Osteoblast (primary cell): ENCODE measurements around the gene DNAJB6. TPM values are rescaled to one million over a fixed set of nuclear protein-coding genes. Genes with fewer than 3 reads are reported as not detected.
A peak's percentile ranks its signal among the peaks of the same experiment; 100 is the strongest.

Experiments used
- DNase-seq: peaks from one replicate; pipeline ENCODE4 v3.0.0; 2011; ENCODE audit warnings: low spot score, mixed read lengths; ENCODE audit not compliant: insufficient read length; ENCODE audit errors: missing footprints
- H2AFZ ChIP-seq: 2 replicates; pipeline ENCODE4 v1.6.0; 2011; ENCODE audit warnings: mild to moderate bottlenecking, low read length
- H3K27ac ChIP-seq: 2 replicates; pipeline ENCODE4 v1.5.1; 2011; ENCODE audit warnings: mild to moderate bottlenecking, low read depth, low read length, moderate library complexity
- H3K27me3 ChIP-seq: 2 replicates; pipeline ENCODE4 v1.6.0; 2012; ENCODE audit warnings: mild to moderate bottlenecking, control low read depth, inconsistent platforms, low read length, moderate library complexity; ENCODE audit not compliant: insufficient read depth
- H3K36me3 ChIP-seq: 2 replicates; pipeline ENCODE4 v1.5.1; 2011; ENCODE audit warnings: mild to moderate bottlenecking, low read length, control low read depth, moderate library complexity; ENCODE audit not compliant: insufficient read depth
- H3K4me1 ChIP-seq: 2 replicates; pipeline ENCODE4 v1.5.1; 2011; ENCODE audit warnings: mild to moderate bottlenecking, low read length, control low read depth, moderate library complexity; ENCODE audit not compliant: insufficient read depth
- H3K4me2 ChIP-seq: 2 replicates; pipeline ENCODE4 v1.6.0; 2011; ENCODE audit warnings: mild to moderate bottlenecking, low read length; ENCODE audit not compliant: insufficient read depth
- H3K4me3 ChIP-seq: fragments of 200-600 bp; sonication (generic); 3 replicates; pipeline ENCODE4 v1.5.1; 2012; ENCODE audit warnings: mild to moderate bottlenecking, low read length, inconsistent platforms; ENCODE audit not compliant: insufficient read depth
- H3K79me2 ChIP-seq: 2 replicates; pipeline ENCODE4 v1.6.0; 2012; ENCODE audit warnings: mild to moderate bottlenecking, low read length, control low read depth, inconsistent platforms; ENCODE audit not compliant: insufficient read depth
- H3K9me3 ChIP-seq: 2 replicates; pipeline ENCODE4 v1.5.1; 2011; ENCODE audit warnings: low read depth, low read length, control low read depth
- H4K20me1 ChIP-seq: 2 replicates; pipeline ENCODE4 v1.6.0; 2012; ENCODE audit warnings: mild to moderate bottlenecking, low read length, control low read depth; ENCODE audit not compliant: insufficient read depth
- total RNA-seq: library from RNA; depleted of rRNA; stranded (reverse); fragments of >200 nt; gene quantifications from 2 replicates; pipeline ENCODE4 v1.2.3, GENCODE V29; 2012
- TF ChIP-seq, protein P1 (sequence below): IDR thresholded peaks from 2 replicates; pipeline ENCODE4 v1.5.1; 2011; ENCODE audit warnings: mild to moderate bottlenecking, low read depth, low read length, moderate library complexity; ENCODE audit errors: extremely low read depth

Gene DNAJB6
- total RNA-seq, 1 donor: 84.7 TPM

DNA sequence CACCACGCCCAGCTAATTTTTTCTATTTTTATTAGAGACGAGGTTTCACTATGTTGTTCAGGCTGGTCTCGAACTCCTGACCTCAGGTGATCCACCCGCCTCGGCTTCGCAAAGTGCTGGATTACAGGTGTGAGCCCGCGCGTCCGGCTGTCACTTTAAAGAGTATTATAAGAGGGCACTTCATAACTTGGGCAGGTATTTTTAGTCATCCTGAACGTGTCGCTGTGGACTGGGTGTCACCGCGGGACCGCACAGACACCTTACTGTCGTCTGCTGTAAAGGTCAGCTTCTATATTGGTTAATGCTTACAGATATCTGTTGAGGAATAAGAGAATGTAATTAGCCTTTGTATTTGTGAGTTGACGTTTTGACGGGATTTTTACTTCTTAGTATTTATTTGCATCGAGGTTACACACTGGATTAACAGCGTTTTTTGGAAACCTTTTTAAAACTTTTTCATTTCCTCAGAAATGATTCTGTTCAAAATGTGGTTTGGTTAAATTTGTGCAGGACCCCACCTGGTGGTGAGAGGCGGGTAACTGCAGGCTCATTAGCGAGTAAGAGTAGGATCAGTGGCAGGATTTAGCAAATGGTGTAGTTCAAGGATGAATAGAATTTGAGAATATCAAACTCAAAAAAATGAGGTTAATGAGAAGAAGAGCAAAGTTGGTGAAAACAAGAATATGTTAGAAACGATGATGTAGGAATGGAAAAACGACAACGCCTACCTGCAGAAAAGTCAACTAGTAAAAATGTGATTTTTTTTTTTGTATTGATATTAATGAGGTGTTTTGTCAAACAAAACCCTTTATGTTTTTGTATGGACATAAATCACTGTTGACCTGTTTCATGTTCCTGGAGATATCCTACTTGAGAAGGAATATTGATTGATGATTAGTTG, 3.2 kb downstream of the DNAJB6 start:
- peak; percentile 97 for DNase-seq
- Histone ChIP-seq H3K4me3 (peak overlapping the region; percentile 1), H4K20me1 (peaks cover 69% of the 10 kb centered on the region)

DNA sequence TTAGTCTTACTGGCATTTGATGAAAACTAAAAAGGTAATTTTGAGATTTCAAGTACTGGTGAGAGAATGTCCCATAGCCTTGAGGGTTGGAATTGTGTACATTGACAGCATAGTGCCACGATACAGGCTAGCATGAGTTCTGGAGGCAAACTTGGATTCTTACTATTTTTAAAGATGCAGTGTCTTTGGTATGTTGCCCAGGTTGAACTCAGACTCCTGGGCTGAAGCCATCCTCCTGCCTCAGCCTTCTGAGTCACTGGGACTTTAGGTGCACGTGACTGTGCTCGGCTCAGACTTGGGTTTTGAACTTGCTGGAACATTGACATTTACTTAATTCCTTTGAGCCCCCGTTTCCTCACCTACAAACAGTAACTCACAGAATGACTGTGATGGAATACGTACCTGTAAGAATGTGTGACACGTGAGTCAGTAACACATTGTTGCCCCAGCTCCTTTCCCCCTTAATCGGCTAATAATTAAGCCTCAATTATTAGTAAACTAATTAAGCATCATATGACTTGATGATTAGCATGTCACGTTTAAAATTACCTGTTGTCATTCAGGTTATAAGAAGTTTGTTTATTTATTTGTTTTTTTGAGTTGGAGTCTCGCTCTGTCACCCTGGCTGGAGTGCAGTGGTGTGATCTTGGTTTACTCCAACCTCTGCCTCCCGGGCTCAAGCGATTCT, 10.6 kb downstream of the DNAJB6 start:
- H3K4me1 ChIP-seq: peaks cover 14% of the 10 kb centered on the region
- TF ChIP-seq, protein P1, sequence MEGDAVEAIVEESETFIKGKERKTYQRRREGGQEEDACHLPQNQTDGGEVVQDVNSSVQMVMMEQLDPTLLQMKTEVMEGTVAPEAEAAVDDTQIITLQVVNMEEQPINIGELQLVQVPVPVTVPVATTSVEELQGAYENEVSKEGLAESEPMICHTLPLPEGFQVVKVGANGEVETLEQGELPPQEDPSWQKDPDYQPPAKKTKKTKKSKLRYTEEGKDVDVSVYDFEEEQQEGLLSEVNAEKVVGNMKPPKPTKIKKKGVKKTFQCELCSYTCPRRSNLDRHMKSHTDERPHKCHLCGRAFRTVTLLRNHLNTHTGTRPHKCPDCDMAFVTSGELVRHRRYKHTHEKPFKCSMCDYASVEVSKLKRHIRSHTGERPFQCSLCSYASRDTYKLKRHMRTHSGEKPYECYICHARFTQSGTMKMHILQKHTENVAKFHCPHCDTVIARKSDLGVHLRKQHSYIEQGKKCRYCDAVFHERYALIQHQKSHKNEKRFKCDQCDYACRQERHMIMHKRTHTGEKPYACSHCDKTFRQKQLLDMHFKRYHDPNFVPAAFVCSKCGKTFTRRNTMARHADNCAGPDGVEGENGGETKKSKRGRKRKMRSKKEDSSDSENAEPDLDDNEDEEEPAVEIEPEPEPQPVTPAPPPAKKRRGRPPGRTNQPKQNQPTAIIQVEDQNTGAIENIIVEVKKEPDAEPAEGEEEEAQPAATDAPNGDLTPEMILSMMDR: no peak
- H3K4me3 ChIP-seq: peak overlapping the region; percentile 34
- H3K36me3 ChIP-seq: no peaks in the 10 kb centered on the region
- H3K79me2 ChIP-seq: peaks cover 100% of the 10 kb centered on the region
- H3K27ac ChIP-seq: peak overlapping the region; percentile 40
- H3K9me3 ChIP-seq: no peaks in the 10 kb centered on the region
- peak overlapping the region; percentile 72 for H3K4me2 ChIP-seq
- peaks cover 95% of the 10 kb centered on the region for H4K20me1 ChIP-seq
- peak; percentile 90 for DNase-seq
- H3K27me3 ChIP-seq: no peaks in the 10 kb centered on the region
- H2AFZ ChIP-seq: no peak overlapping the region

More for the DNA sequence above, 3.2 kb downstream of the DNAJB6 start:
- H3K4me1 ChIP-seq: peaks cover 15% of the 10 kb centered on the region
- TF ChIP-seq, protein P1: peak; percentile 97
- H3K79me2 ChIP-seq: peaks cover 77% of the 10 kb centered on the region
- H3K36me3 ChIP-seq: no peaks in the 10 kb centered on the region
- no peaks in the 10 kb centered on the region for H3K9me3 ChIP-seq
- H3K27me3 ChIP-seq: no peaks in the 10 kb centered on the region
- peak overlapping the region; percentile 47 for H3K4me2 ChIP-seq
- no peak overlapping the region for H3K27ac ChIP-seq
- H2AFZ ChIP-seq: no peak overlapping the region

DNA sequence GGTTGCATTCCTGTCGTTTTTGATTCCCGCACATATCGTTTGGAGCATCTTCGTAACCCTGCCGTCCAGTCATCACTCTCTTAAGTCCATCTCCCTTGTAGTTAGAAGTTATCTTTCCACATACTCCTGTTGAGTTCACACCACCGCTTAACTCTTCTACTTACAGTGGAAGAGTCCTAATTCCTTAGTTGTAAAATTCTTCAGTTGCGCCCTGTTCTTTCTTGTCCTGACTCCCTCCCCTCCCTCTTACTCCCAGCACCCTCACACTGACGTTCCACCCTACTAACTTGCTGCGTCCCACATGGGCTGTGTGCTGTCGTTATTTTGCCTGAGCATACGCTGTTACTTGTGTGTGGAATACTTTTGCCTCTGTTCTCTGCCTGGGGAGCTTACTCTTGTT, 11.7 kb downstream of the DNAJB6 start:
- H3K27ac ChIP-seq: no peak overlapping the region
- peaks cover 14% of the 10 kb centered on the region for H3K4me1 ChIP-seq
- H3K27me3 ChIP-seq: no peaks in the 10 kb centered on the region
- H3K36me3 ChIP-seq: no peaks in the 10 kb centered on the region
- DNase-seq: no peak
- no peak overlapping the region for H3K4me2 ChIP-seq
- no peak overlapping the region for H2AFZ ChIP-seq
- TF ChIP-seq, protein P1: no peak
- peaks cover 100% of the 10 kb centered on the region for H3K79me2 ChIP-seq
- H4K20me1 ChIP-seq: peaks cover 95% of the 10 kb centered on the region
- no peaks in the 10 kb centered on the region for H3K9me3 ChIP-seq
- H3K4me3 ChIP-seq: no peak overlapping the region

DNA sequence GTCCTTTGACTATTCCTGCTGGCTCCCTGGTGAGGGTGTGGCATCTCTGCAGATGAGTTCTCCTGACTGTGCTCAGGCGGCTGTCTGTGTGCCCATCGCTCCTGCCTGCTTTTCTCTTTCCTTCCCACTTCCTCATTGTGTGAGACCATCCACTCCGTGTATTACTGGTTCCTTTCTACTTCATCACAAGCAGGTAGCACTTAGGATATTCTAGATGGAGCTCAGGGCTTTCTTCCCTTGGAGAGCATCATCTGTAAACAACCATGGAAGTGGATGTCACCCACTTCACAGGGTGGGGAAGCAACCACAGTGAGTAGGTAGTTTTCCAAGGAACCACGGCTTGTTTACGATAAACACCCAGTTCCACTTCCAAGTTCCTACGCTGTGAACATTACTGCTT, 15.7 kb downstream of the DNAJB6 start:
- no peak for DNase-seq
- no peaks in the 10 kb centered on the region for H3K9me3 ChIP-seq
- peaks cover 13% of the 10 kb centered on the region for H3K4me1 ChIP-seq
- H3K27ac ChIP-seq: no peak overlapping the region
- H3K79me2 ChIP-seq: peaks cover 100% of the 10 kb centered on the region
- H3K4me2 ChIP-seq: no peak overlapping the region
- TF ChIP-seq, protein P1: no peak
- H2AFZ ChIP-seq: no peak overlapping the region
- H4K20me1 ChIP-seq: peaks cover 87% of the 10 kb centered on the region
- no peak overlapping the region for H3K4me3 ChIP-seq
- no peaks in the 10 kb centered on the region for H3K36me3 ChIP-seq
- no peaks in the 10 kb centered on the region for H3K27me3 ChIP-seq
